GM23338 (cell line): ENCODE measurements around the gene TTC22. TPM values are rescaled to one million over a fixed set of nuclear protein-coding genes. Genes with fewer than 3 reads are reported as not detected.

ENCODE experiments used
- ATAC-seq: fragments of 200-7000 bp; cut with Tn5 transposase; 3 replicates; pipeline ENCODE4 v1.9.1; 2020
- DNase-seq: peaks from one replicate; pipeline ENCODE4 v3.0.0-alpha.2; 2015; ENCODE audit warnings: low spot score
- H2AFZ ChIP-seq: fragments of 200-600 bp; sonication (generic); 2 replicates; pipeline ENCODE4 v1.8.0; 2016; ENCODE audit warnings: antibody characterized with exemption, mild to moderate bottlenecking, moderate library complexity
- H3F3A ChIP-seq: fragments of 200-600 bp; sonication (generic); replicated peaks from 2 replicates; pipeline ENCODE4 v1.8.0; 2017; ENCODE audit warnings: antibody characterized with exemption, mixed run types, low read depth
- H3K27ac ChIP-seq: fragments of 200-600 bp; sonication (generic); 2 replicates; pipeline ENCODE4 v1.6.1; 2016; ENCODE audit warnings: low read depth
- H3K27me3 ChIP-seq: fragments of 200-600 bp; sonication (generic); 2 replicates; pipeline ENCODE4 v1.8.0; 2016; ENCODE audit warnings: mild to moderate bottlenecking, mixed run types, moderate library complexity; ENCODE audit not compliant: insufficient read depth
- H3K36me3 ChIP-seq: fragments of 200-600 bp; sonication (generic); 2 replicates; pipeline ENCODE4 v1.8.0; 2016; ENCODE audit warnings: mild to moderate bottlenecking; ENCODE audit not compliant: insufficient read depth
- H3K4me1 ChIP-seq: fragments of 200-600 bp; sonication (generic); 2 replicates; pipeline ENCODE4 v1.8.0; 2016; ENCODE audit warnings: mild to moderate bottlenecking, moderate library complexity; ENCODE audit not compliant: insufficient read depth
- H3K4me2 ChIP-seq: fragments of 200-600 bp; sonication (generic); 2 replicates; pipeline ENCODE4 v1.7.1; 2017; ENCODE audit warnings: mixed run types
- H3K4me3 ChIP-seq: fragments of 200-600 bp; sonication (generic); 2 replicates; pipeline ENCODE4 v1.6.1; 2016; ENCODE audit warnings: mixed run types
- H3K79me2 ChIP-seq: fragments of 200-600 bp; sonication (generic); replicated peaks from 2 replicates; pipeline ENCODE4 v1.8.0; 2017; ENCODE audit warnings: mild to moderate bottlenecking; ENCODE audit not compliant: insufficient read depth
- H3K9me2 ChIP-seq: fragments of 200-600 bp; sonication (generic); 2 replicates; pipeline ENCODE4 v1.8.0; 2017; ENCODE audit not compliant: insufficient read depth
- H4K20me1 ChIP-seq: fragments of 200-600 bp; sonication (generic); replicated peaks from 2 replicates; pipeline ENCODE4 v1.8.0; 2017; ENCODE audit warnings: mild to moderate bottlenecking; ENCODE audit not compliant: insufficient read depth
- H3K27ac Mint-ChIP-seq: 2 replicates; pipeline ENCODE4 v1.8.0; 2020; ENCODE audit warnings: inconsistent platforms, mild to moderate bottlenecking, moderate library complexity, mixed read lengths
- H3K27me3 Mint-ChIP-seq: 3 replicates; pipeline ENCODE4 v1.8.0; 2022; ENCODE audit warnings: low read depth, mild to moderate bottlenecking, moderate library complexity, mixed read lengths, inconsistent platforms; ENCODE audit not compliant: insufficient read depth, poor library complexity
- H3K36me3 Mint-ChIP-seq: 3 replicates; pipeline ENCODE4 v1.8.0; 2021; ENCODE audit warnings: low read depth, mild to moderate bottlenecking, inconsistent platforms, moderate library complexity, mixed read lengths
- H3K4me1 Mint-ChIP-seq: 3 replicates; pipeline ENCODE4 v1.8.0; 2020; ENCODE audit warnings: mild to moderate bottlenecking, inconsistent platforms, mixed read lengths
- H3K4me3 Mint-ChIP-seq: 3 replicates; pipeline ENCODE4 v1.8.0; 2021; ENCODE audit warnings: moderate library complexity, mild to moderate bottlenecking, inconsistent platforms, mixed read lengths
- H3K9me3 Mint-ChIP-seq: 3 replicates; pipeline ENCODE4 v1.8.0; 2020; ENCODE audit warnings: moderate library complexity, mild to moderate bottlenecking, inconsistent platforms, mixed read lengths
- CREB1 ChIP-seq: fragments of 250-450 bp; sonication (Bioruptor Pico); IDR thresholded peaks from 2 replicates; pipeline ENCODE4 v1.5.0; 2020; ENCODE audit warnings: low read depth, mild to moderate bottlenecking, moderate library complexity
- EZH2 ChIP-seq: fragments of 200-600 bp; sonication (generic); IDR thresholded peaks from one replicate; pipeline ENCODE4 v1.8.0; 2017; ENCODE audit warnings: antibody characterized with exemption, mild to moderate bottlenecking, low read depth; ENCODE audit not compliant: unreplicated experiment
- EZH2phosphoT487 ChIP-seq: fragments of 200-600 bp; sonication (generic); IDR thresholded peaks from one replicate; pipeline ENCODE4 v1.8.1; 2018; ENCODE audit warnings: antibody characterized with exemption; ENCODE audit not compliant: unreplicated experiment
- JUNB ChIP-seq: IDR thresholded peaks from one replicate; pipeline ENCODE4 v1.6.1; 2016; ENCODE audit warnings: antibody characterized with exemption; ENCODE audit not compliant: unreplicated experiment
- NANOG ChIP-seq: IDR thresholded peaks from 2 replicates; pipeline ENCODE4 v1.6.1; 2016; ENCODE audit warnings: antibody characterized with exemption, borderline replicate concordance
- POLR2AphosphoS5 ChIP-seq: IDR thresholded peaks from 2 replicates; pipeline ENCODE4 v1.6.1; 2016; ENCODE audit warnings: antibody characterized with exemption, low read depth
- STAT1 ChIP-seq: IDR thresholded peaks from one replicate; pipeline ENCODE4 v1.6.1; 2016; ENCODE audit warnings: antibody characterized with exemption; ENCODE audit not compliant: unreplicated experiment
- ZNF114 ChIP-seq: fragments of 250-450 bp; sonication (Bioruptor Pico); IDR thresholded peaks from 2 replicates; pipeline ENCODE4 v1.5.0; 2020; ENCODE audit warnings: mild to moderate bottlenecking, moderate library complexity
- ZNF331 ChIP-seq: fragments of 250-450 bp; sonication (Bioruptor Pico); IDR thresholded peaks from 2 replicates; pipeline ENCODE4 v1.5.0; 2020; ENCODE audit warnings: low read depth, mild to moderate bottlenecking, moderate library complexity
- polyA plus RNA-seq: library from polyadenylated mRNA; unstranded; fragments of >200 nt; fragmentation: Nextera tagmentation; extraction: Ambion mirVana; gene quantifications from 2 replicates; pipeline ENCODE4 v1.2.1, GENCODE V29; 2016
- total RNA-seq: library from RNA; depleted of rRNA; stranded (reverse); fragments of >200 nt; shearing (Covaris generic); gene quantifications from 2 replicates; pipeline ENCODE4 v1.2.3, GENCODE V29; 2014
- TF ChIP-seq, protein P1 (sequence below): IDR thresholded peaks from 2 replicates; pipeline ENCODE4 v1.6.1; 2016; ENCODE audit warnings: antibody characterized with exemption
- TF ChIP-seq, protein P2 (sequence below), 2 experiments: fragments of 200-600 bp in 1 of 2; sonication (generic) in 1 of 2; conservative IDR thresholded peaks; 2 replicates each; pipeline versions ENCODE4 v1.5.1 to v1.6.1; 2016 to 2017; ENCODE audit warnings: antibody characterized with exemption in 2 of 2, low read depth in 2 of 2, mild to moderate bottlenecking in 2 of 2, moderate library complexity in 1 of 2
- TF ChIP-seq, protein P3 (sequence below): fragments of 250-450 bp; sonication (Bioruptor Pico); IDR thresholded peaks from 2 replicates; pipeline ENCODE4 v1.5.0; 2020; ENCODE audit warnings: mild to moderate bottlenecking, moderate library complexity
- TF ChIP-seq, protein P4 (sequence below): IDR thresholded peaks from one replicate; pipeline ENCODE4 v1.6.1; 2018; ENCODE audit warnings: antibody characterized with exemption; ENCODE audit not compliant: unreplicated experiment

The TTC22 gene
- total and polyA plus RNA-seq, 2 experiments from 2014 or later: 1.2 to 2.5 TPM

DNA sequence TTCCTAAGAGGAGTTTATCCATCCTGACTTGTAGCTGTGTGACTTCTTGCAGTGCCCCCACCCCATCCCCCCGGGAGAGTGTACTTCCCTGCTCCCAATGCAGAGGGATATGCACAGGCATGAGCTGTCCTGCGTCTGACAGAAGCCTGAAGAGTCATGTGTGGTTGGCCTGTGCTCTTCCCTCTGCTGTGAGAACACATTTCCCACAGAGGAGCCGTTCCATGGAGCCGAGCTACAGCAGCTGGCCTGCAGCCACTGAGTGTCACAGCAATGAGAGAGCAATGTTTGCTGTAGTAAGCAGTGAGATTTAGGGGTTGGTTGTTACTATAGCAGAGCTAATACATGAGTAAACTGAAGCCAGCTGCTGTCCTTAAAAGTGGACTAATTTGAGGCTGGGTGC, 58.8 kb downstream of the TTC22 start:
- Mint-ChIP-seq H3K4me1 (peaks cover 2% of the 10 kb centered on the region; the same call in 2 of the 3 replicates), H3K36me3 (peaks cover 43% of the 10 kb centered on the region)
- no peak for ATAC-seq

More for the DNA sequence above, 58.8 kb downstream of the TTC22 start:
- H3K4me3 ChIP-seq: no peak overlapping the region
- no peaks in the 10 kb centered on the region for H3F3A ChIP-seq
- Mint-ChIP-seq H3K4me3 (no peak overlapping the region), H3K27me3 (peaks cover 4% of the 10 kb centered on the region), H3K9me3 (peaks cover 2% of the 10 kb centered on the region; the same call in 1 of the 3 replicates), H3K27ac (no peak overlapping the region)
- no peaks in the 10 kb centered on the region; the same call in none of the 2 replicates for H4K20me1 ChIP-seq
- H3K79me2 ChIP-seq: no peaks in the 10 kb centered on the region
- H3K4me1 ChIP-seq: no peaks in the 10 kb centered on the region
- DNase-seq: no peak
- no peak overlapping the region for H2AFZ ChIP-seq
- no peaks in the 10 kb centered on the region for H3K9me2 ChIP-seq
- no peak overlapping the region for H3K27ac ChIP-seq
- no peaks in the 10 kb centered on the region for H3K27me3 ChIP-seq
- TF ChIP-seq JUNB (no peak), CREB1 (CRISPR knock-in tag) (no peak), ZNF331 (no peak), STAT1 (no peak), NANOG (no peak), POLR2AphosphoS5 (no peak), EZH2 (no peak), EZH2phosphoT487 (no peak), ZNF114 (CRISPR knock-in tag) (no peak)
- TF ChIP-seq, protein P1, sequence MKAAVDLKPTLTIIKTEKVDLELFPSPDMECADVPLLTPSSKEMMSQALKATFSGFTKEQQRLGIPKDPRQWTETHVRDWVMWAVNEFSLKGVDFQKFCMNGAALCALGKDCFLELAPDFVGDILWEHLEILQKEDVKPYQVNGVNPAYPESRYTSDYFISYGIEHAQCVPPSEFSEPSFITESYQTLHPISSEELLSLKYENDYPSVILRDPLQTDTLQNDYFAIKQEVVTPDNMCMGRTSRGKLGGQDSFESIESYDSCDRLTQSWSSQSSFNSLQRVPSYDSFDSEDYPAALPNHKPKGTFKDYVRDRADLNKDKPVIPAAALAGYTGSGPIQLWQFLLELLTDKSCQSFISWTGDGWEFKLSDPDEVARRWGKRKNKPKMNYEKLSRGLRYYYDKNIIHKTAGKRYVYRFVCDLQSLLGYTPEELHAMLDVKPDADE: no peak
- TF ChIP-seq, protein P2, sequence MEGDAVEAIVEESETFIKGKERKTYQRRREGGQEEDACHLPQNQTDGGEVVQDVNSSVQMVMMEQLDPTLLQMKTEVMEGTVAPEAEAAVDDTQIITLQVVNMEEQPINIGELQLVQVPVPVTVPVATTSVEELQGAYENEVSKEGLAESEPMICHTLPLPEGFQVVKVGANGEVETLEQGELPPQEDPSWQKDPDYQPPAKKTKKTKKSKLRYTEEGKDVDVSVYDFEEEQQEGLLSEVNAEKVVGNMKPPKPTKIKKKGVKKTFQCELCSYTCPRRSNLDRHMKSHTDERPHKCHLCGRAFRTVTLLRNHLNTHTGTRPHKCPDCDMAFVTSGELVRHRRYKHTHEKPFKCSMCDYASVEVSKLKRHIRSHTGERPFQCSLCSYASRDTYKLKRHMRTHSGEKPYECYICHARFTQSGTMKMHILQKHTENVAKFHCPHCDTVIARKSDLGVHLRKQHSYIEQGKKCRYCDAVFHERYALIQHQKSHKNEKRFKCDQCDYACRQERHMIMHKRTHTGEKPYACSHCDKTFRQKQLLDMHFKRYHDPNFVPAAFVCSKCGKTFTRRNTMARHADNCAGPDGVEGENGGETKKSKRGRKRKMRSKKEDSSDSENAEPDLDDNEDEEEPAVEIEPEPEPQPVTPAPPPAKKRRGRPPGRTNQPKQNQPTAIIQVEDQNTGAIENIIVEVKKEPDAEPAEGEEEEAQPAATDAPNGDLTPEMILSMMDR (conservative IDR thresholded peaks at IDR 0.05; ENCODE audit: low read depth in 2 of 2): no peak
- TF ChIP-seq, protein P3, sequence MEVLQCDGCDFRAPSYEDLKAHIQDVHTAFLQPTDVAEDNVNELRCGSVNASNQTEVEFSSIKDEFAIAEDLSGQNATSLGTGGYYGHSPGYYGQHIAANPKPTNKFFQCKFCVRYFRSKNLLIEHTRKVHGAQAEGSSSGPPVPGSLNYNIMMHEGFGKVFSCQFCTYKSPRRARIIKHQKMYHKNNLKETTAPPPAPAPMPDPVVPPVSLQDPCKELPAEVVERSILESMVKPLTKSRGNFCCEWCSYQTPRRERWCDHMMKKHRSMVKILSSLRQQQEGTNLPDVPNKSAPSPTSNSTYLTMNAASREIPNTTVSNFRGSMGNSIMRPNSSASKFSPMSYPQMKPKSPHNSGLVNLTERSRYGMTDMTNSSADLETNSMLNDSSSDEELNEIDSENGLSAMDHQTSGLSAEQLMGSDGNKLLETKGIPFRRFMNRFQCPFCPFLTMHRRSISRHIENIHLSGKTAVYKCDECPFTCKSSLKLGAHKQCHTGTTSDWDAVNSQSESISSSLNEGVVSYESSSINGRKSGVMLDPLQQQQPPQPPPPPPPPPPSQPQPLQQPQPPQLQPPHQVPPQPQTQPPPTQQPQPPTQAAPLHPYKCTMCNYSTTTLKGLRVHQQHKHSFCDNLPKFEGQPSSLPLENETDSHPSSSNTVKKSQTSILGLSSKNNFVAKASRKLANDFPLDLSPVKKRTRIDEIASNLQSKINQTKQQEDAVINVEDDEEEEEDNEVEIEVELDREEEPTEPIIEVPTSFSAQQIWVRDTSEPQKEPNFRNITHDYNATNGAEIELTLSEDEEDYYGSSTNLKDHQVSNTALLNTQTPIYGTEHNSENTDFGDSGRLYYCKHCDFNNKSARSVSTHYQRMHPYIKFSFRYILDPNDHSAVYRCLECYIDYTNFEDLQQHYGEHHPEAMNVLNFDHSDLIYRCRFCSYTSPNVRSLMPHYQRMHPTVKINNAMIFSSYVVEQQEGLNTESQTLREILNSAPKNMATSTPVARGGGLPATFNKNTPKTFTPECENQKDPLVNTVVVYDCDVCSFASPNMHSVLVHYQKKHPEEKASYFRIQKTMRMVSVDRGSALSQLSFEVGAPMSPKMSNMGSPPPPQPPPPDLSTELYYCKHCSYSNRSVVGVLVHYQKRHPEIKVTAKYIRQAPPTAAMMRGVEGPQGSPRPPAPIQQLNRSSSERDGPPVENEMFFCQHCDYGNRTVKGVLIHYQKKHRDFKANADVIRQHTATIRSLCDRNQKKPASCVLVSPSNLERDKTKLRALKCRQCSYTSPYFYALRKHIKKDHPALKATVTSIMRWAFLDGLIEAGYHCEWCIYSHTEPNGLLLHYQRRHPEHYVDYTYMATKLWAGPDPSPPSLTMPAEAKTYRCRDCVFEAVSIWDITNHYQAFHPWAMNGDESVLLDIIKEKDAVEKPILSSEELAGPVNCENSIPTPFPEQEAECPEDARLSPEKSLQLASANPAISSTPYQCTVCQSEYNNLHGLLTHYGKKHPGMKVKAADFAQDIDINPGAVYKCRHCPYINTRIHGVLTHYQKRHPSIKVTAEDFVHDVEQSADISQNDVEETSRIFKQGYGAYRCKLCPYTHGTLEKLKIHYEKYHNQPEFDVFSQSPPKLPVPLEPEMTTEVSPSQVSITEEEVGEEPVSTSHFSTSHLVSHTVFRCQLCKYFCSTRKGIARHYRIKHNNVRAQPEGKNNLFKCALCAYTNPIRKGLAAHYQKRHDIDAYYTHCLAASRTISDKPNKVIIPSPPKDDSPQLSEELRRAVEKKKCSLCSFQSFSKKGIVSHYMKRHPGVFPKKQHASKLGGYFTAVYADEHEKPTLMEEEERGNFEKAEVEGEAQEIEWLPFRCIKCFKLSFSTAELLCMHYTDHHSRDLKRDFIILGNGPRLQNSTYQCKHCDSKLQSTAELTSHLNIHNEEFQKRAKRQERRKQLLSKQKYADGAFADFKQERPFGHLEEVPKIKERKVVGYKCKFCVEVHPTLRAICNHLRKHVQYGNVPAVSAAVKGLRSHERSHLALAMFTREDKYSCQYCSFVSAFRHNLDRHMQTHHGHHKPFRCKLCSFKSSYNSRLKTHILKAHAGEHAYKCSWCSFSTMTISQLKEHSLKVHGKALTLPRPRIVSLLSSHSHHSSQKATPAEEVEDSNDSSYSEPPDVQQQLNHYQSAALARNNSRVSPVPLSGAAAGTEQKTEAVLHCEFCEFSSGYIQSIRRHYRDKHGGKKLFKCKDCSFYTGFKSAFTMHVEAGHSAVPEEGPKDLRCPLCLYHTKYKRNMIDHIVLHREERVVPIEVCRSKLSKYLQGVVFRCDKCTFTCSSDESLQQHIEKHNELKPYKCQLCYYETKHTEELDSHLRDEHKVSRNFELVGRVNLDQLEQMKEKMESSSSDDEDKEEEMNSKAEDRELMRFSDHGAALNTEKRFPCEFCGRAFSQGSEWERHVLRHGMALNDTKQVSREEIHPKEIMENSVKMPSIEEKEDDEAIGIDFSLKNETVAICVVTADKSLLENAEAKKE (CRISPR knock-in tag): no peak
- TF ChIP-seq, protein P4, sequence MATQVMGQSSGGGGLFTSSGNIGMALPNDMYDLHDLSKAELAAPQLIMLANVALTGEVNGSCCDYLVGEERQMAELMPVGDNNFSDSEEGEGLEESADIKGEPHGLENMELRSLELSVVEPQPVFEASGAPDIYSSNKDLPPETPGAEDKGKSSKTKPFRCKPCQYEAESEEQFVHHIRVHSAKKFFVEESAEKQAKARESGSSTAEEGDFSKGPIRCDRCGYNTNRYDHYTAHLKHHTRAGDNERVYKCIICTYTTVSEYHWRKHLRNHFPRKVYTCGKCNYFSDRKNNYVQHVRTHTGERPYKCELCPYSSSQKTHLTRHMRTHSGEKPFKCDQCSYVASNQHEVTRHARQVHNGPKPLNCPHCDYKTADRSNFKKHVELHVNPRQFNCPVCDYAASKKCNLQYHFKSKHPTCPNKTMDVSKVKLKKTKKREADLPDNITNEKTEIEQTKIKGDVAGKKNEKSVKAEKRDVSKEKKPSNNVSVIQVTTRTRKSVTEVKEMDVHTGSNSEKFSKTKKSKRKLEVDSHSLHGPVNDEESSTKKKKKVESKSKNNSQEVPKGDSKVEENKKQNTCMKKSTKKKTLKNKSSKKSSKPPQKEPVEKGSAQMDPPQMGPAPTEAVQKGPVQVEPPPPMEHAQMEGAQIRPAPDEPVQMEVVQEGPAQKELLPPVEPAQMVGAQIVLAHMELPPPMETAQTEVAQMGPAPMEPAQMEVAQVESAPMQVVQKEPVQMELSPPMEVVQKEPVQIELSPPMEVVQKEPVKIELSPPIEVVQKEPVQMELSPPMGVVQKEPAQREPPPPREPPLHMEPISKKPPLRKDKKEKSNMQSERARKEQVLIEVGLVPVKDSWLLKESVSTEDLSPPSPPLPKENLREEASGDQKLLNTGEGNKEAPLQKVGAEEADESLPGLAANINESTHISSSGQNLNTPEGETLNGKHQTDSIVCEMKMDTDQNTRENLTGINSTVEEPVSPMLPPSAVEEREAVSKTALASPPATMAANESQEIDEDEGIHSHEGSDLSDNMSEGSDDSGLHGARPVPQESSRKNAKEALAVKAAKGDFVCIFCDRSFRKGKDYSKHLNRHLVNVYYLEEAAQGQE: no peak
- peaks cover 8% of the 10 kb centered on the region for H3K36me3 ChIP-seq
- H3K4me2 ChIP-seq: no peak overlapping the region
